ENCODE results near the gene TBL3. TPM values are rescaled to one million over a fixed set of nuclear protein-coding genes. Genes with fewer than 3 reads are reported as not detected.

TBL3 gene
- polyA plus RNA-seq, 2 of the 4 experiments (the other 2 are of a cell fraction), result 21.9 to 42.8 TPM

- TF ChIP-seq EHMT2 (IDR thresholded peaks at IDR 0.05; ENCODE audit: low read depth) (no peak), ZC3H11A (IDR thresholded peaks at IDR 0.05) (no peak), HEYL (CRISPR knock-in tag; IDR thresholded peaks at IDR 0.05) (peak; percentile 33; the same call in 1 of the 2 replicates), PHF8 (IDR thresholded peaks at IDR 0.05; ENCODE audit: borderline replicate concordance, low read depth) (no peak), CBX2 (IDR thresholded peaks at IDR 0.05; ENCODE audit: borderline replicate concordance, low read depth) (no peak), SMC3 (IDR thresholded peaks at IDR 0.05) (no peak), ELK1 (IDR thresholded peaks at IDR 0.05; ENCODE audit: low read depth, low read length) (no peak), USF2 (IDR thresholded peaks at IDR 0.05) (no peak), ZSCAN20 (CRISPR knock-in tag; IDR thresholded peaks at IDR 0.05) (no peak), FOXS1 (CRISPR knock-in tag; IDR thresholded peaks at IDR 0.05) (no peak), NR3C1 (IDR thresholded peaks at IDR 0.05) (no peak), RNF2 (IDR thresholded peaks at IDR 0.05; ENCODE audit: borderline replicate concordance, low read depth) (no peak), HOXA7 (CRISPR knock-in tag; IDR thresholded peaks at IDR 0.05) (no peak)
Observed at GRCh38 chr16:1991948-1992703, 20.3 kb downstream of the TBL3 start (continued).

- ChIA-PET POLR2A (interaction anchor here (0.6 to 1.6 kb wide), 3 partner anchors 11 to 162 kb away, joined by 3 to 7 read pairs (median 4); partner anchors contain the start of genes RPS2 and TRAF7), CTCF (interaction anchor here (0.8 to 19.7 kb wide), 3 partner anchors 12 to 148 kb away, joined by 3 to 196 read pairs (median 9); partner anchors contain the start of gene ZNF598)
- no peak overlapping the region for H3K4me3 ChIP-seq
Observed at GRCh38 chr16:1992704-1993317, 21.0 kb downstream of the TBL3 start.

GRCh38 chr16:1993731-1994131 lies 21.9 kb downstream of the TBL3 start:
- Histone ChIP-seq H3K27ac (peak overlapping the region; percentile 12 to 76; a peak in 5 of 6 replicates), H3K4me3 (no peak overlapping the region), H3K4me1 (peaks cover 80% of the 10 kb centered on the region), H3K4me2 (peak overlapping the region; percentile 19; the same call in 2 of the 3 replicates), H3K9me3 (no peaks in the 10 kb centered on the region)
- TF ChIP-seq ZSCAN20 (CRISPR knock-in tag; IDR thresholded peaks at IDR 0.05) (peak; percentile 57; the same call in 1 of the 2 replicates), POLR2A (IDR thresholded peaks at IDR 0.05; ENCODE audit: low read length) (no peak), CEBPB (IDR thresholded peaks at IDR 0.05) (peak; percentile 27 to 46; a peak in 2 of 4 replicates), HEYL (CRISPR knock-in tag; IDR thresholded peaks at IDR 0.05) (0 out of 2 replicates have a peak, but pooled peaks have one; percentile 76), PBX3 (IDR thresholded peaks at IDR 0.05) (no peak), EHF (CRISPR knock-in tag; IDR thresholded peaks at IDR 0.05) (peak; percentile 75; the same call in 1 of the 2 replicates), ESRRA (IDR thresholded peaks at IDR 0.05; ENCODE audit: borderline replicate concordance, low read length) (no peak), FOSL2 (IDR thresholded peaks at IDR 0.05) (no peak), FOSL2 (CRISPR knock-in tag; IDR thresholded peaks at IDR 0.05) (0 out of 2 replicates have a peak, but pooled peaks have one; percentile 27)
- peak in 1 of 2 experiments; percentile 72 for DNase-seq (ENCODE audit: low read depth in 1 of 2, low spot score in 1 of 2)
- ChIA-PET POLR2A (interaction anchor here (1.9 kb wide), 1 partner anchor 29 kb away, joined by 6 read pairs; the partner anchor contains the start of gene RPS2), CTCF (interaction anchor here (0.7 to 19.7 kb wide), 5 partner anchors 9 to 147 kb away, joined by 3 to 196 read pairs (median 5); partner anchors contain the start of genes GFER and ZNF598)
- FAIRE-seq, result no peak
- peak; percentile 31 to 40 for ATAC-seq
- WGBS (ENCODE audit: missing lambda C conversion rate), result 47% methylated on average over 2 of the region's 2 CpGs

More at GRCh38 chr16:1992704-1993317, 21.0 kb downstream of the TBL3 start:
- ATAC-seq, result no peak
- Histone ChIP-seq H3K4me2 (0 out of 3 replicates have a peak overlapping the region, but pooled peaks have one; percentile 79), H3K4me1 (peaks cover 80% of the 10 kb centered on the region), H3K27ac (peak overlapping the region; percentile 51 to 76; a peak in 5 of 6 replicates), H3K9me3 (no peaks in the 10 kb centered on the region)
- 93% methylated on average over 21 of the region's 50 CpGs for WGBS (ENCODE audit: missing lambda C conversion rate)
- no peak for DNase-seq (ENCODE audit: low read depth in 1 of 2, low spot score in 1 of 2)
- no peak for TF ChIP-seq TFCP2L1 (CRISPR knock-in tag; IDR thresholded peaks at IDR 0.05)
- no peak for TF ChIP-seq BHLHE40 (IDR thresholded peaks at IDR 0.05; ENCODE audit: low read depth, low read length)
- TF ChIP-seq EP300 (IDR thresholded peaks at IDR 0.05), result no peak
- no peak for TF ChIP-seq EHMT2 (IDR thresholded peaks at IDR 0.05; ENCODE audit: low read depth)
- FAIRE-seq, result no peak
